GM23248 (cell line): ENCODE measurements around the gene AKNA. TPM values are rescaled to one million over a fixed set of nuclear protein-coding genes. Genes with fewer than 3 reads are reported as not detected.

Source experiments
- DNase-seq: peaks from one replicate; pipeline ENCODE4 v3.0.0-alpha.2; 2015
- H2AFZ ChIP-seq: fragments of 200-600 bp; sonication (generic); 2 replicates; pipeline ENCODE4 v1.6.1; 2016; ENCODE audit warnings: antibody characterized with exemption
- H3F3A ChIP-seq: fragments of 200-600 bp; sonication (generic); 2 replicates; pipeline ENCODE4 v1.6.1; 2016; ENCODE audit warnings: mild to moderate bottlenecking, antibody characterized with exemption, mixed run types; ENCODE audit not compliant: insufficient read depth
- H3K27ac ChIP-seq: fragments of 200-600 bp; sonication (generic); 2 replicates; pipeline ENCODE4 v1.5.1; 2016; ENCODE audit warnings: mild to moderate bottlenecking
- H3K27me3 ChIP-seq: fragments of 200-600 bp; sonication (generic); replicated peaks from 2 replicates; pipeline ENCODE4 v1.6.1; 2016; ENCODE audit warnings: mild to moderate bottlenecking; ENCODE audit not compliant: insufficient read depth
- H3K36me3 ChIP-seq: fragments of 200-600 bp; sonication (generic); 2 replicates; pipeline ENCODE4 v1.6.1; 2016; ENCODE audit warnings: low read depth, mild to moderate bottlenecking
- H3K4me1 ChIP-seq: fragments of 200-600 bp; sonication (generic); 2 replicates; pipeline ENCODE4 v1.6.1; 2016; ENCODE audit warnings: mild to moderate bottlenecking; ENCODE audit not compliant: insufficient read depth
- H3K4me2 ChIP-seq: fragments of 200-600 bp; sonication (generic); one replicate; pipeline ENCODE4 v1.6.1; 2016; ENCODE audit warnings: mild to moderate bottlenecking; ENCODE audit not compliant: unreplicated experiment
- H3K4me3 ChIP-seq: fragments of 200-600 bp; sonication (generic); 2 replicates; pipeline ENCODE4 v1.5.1; 2016; ENCODE audit warnings: mild to moderate bottlenecking
- H3K79me2 ChIP-seq: fragments of 200-600 bp; sonication (generic); 2 replicates; pipeline ENCODE4 v1.6.1; 2016; ENCODE audit warnings: mild to moderate bottlenecking; ENCODE audit not compliant: insufficient read depth
- H3K9ac ChIP-seq: fragments of 200-600 bp; sonication (generic); 2 replicates; pipeline ENCODE4 v1.6.1; 2016; ENCODE audit warnings: mild to moderate bottlenecking
- H3K9me2 ChIP-seq: fragments of 200-600 bp; sonication (generic); 2 replicates; pipeline ENCODE4 v1.6.1; 2016; ENCODE audit warnings: mixed run types, mild to moderate bottlenecking, moderate library complexity; ENCODE audit not compliant: insufficient read depth
- H3K9me3 ChIP-seq: fragments of 200-600 bp; sonication (generic); one replicate; pipeline ENCODE4 v1.6.1; 2017; ENCODE audit warnings: low read depth
- H4K20me1 ChIP-seq: fragments of 200-600 bp; sonication (generic); 2 replicates; pipeline ENCODE4 v1.6.0; 2016; ENCODE audit not compliant: insufficient read depth
- EZH2 ChIP-seq: fragments of 200-600 bp; sonication (generic); IDR thresholded peaks from 2 replicates; pipeline ENCODE4 v1.6.1; 2018; ENCODE audit warnings: antibody characterized with exemption, mild to moderate bottlenecking; ENCODE audit not compliant: insufficient read depth, poor library complexity, severe bottlenecking
- EZH2phosphoT487 ChIP-seq: fragments of 200-600 bp; sonication (generic); IDR thresholded peaks from 2 replicates; pipeline ENCODE4 v1.6.1; 2018; ENCODE audit warnings: antibody characterized with exemption, moderate library complexity, mild to moderate bottlenecking, low read depth; ENCODE audit not compliant: insufficient read depth
- WGBS, 2 experiments: methylation state at CpG; one replicate each; pipeline ENCODE4 v1.1.6; 2015 to 2017; ENCODE audit warnings: low lambda C conversion rate in 2 of 2, low coverage in 1 of 2; ENCODE audit errors: missing lambda C conversion rate in 2 of 2; 5-methylcytosine and 5-hydroxymethylcytosine counted together
- in situ Hi-C: fragments of 300-500 bp; cut with MboI; formaldehyde crosslinking; loops from 2 replicates; pipeline ENCODE4 v1.15.0; 2020
- polyA plus RNA-seq: library from polyadenylated mRNA; unstranded; fragments of >200 nt; fragmentation: Nextera tagmentation; extraction: Ambion mirVana; gene quantifications from 2 replicates; pipeline ENCODE4 v1.2.1, GENCODE V29; 2016
- total RNA-seq: library from RNA; depleted of rRNA; stranded (reverse); fragments of >200 nt; shearing (Covaris generic); gene quantifications from 2 replicates; pipeline ENCODE4 v1.2.3, GENCODE V29; 2014

AKNA gene
- total and polyA plus RNA-seq, 2 experiments from 2014 or later: 1.8 to 6.6 TPM

DNA sequence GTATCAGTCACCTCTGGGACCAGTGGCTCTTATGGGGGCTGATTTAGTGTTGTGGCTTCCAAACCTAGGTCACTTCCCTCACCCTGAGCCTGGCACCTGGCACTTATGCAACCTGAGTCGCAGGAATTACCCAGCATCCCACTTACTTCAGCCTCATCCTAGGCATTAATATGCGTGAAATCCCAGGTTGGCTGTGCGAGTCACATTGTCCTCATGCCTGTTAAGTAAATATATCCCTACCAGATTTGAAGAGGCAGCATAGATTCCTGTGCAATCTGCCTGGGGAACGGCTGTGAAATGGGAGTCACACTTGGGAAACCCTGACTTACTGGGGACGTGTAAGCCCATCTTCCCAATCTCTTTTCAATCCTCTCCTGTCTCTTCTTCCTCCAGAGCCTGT is 42.7 kb upstream of the AKNA start:
- H3K9ac ChIP-seq: no peak overlapping the region
- no peak overlapping the region for H3K4me3 ChIP-seq
- WGBS, 2 experiments: 73 to 74% methylated on average over 5 of the region's 5 CpGs
- no peak overlapping the region for H2AFZ ChIP-seq
- no peaks in the 10 kb centered on the region for H3K9me3 ChIP-seq
- no peaks in the 10 kb centered on the region for H3K79me2 ChIP-seq
- no peaks in the 10 kb centered on the region for H3K4me1 ChIP-seq
- TF ChIP-seq EZH2 (no peak), EZH2phosphoT487 (no peak)
- H4K20me1 ChIP-seq: no peaks in the 10 kb centered on the region
- H3F3A ChIP-seq: no peaks in the 10 kb centered on the region
- no peaks in the 10 kb centered on the region for H3K9me2 ChIP-seq
- no peak for DNase-seq
- no peaks in the 10 kb centered on the region for H3K27me3 ChIP-seq
- in situ Hi-C loops: loop anchor here (10.0 kb wide), 1 partner anchor 224 kb away; the partner anchor contains the start of gene TEX53
- H3K27ac ChIP-seq: no peak overlapping the region
- H3K4me2 ChIP-seq: no peak overlapping the region
- H3K36me3 ChIP-seq: no peaks in the 10 kb centered on the region

DNA sequence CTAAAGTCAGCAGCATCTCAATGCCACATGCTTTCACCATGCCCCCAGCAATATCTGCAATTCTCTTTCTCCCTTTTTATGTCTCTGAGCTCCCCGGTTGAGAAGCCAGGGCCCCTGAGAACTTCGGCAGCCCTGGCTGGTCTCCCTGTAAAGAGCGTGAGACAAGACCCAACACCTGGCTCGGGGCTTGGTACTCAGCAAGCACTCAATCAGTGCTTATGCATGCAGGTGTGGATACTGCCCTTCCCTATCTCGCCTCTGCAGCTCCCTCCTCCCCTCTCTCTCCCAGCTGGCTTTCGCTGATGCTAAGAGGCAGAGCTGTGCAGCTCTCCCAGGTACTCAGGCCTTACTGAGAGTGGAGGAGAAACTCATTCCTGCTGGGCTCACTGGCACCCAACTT is 41.7 kb upstream of the AKNA start:
- no peaks in the 10 kb centered on the region for H4K20me1 ChIP-seq
- H3K4me2 ChIP-seq: no peak overlapping the region
- no peaks in the 10 kb centered on the region for H3K36me3 ChIP-seq
- no peak overlapping the region for H2AFZ ChIP-seq
- 86 to 87% methylated on average over 6 of the region's 6 CpGs for WGBS, 2 experiments
- no peak for DNase-seq
- H3K27ac ChIP-seq: no peak overlapping the region
- no peaks in the 10 kb centered on the region for H3K27me3 ChIP-seq
- H3K4me3 ChIP-seq: no peak overlapping the region
- H3K9me2 ChIP-seq: no peaks in the 10 kb centered on the region
- no peaks in the 10 kb centered on the region for H3F3A ChIP-seq
- in situ Hi-C loops: no loop called here
- no peaks in the 10 kb centered on the region for H3K79me2 ChIP-seq
- no peak overlapping the region for H3K9ac ChIP-seq
- no peaks in the 10 kb centered on the region for H3K9me3 ChIP-seq
- no peaks in the 10 kb centered on the region for H3K4me1 ChIP-seq
- TF ChIP-seq EZH2phosphoT487 (no peak), EZH2 (no peak)

DNA sequence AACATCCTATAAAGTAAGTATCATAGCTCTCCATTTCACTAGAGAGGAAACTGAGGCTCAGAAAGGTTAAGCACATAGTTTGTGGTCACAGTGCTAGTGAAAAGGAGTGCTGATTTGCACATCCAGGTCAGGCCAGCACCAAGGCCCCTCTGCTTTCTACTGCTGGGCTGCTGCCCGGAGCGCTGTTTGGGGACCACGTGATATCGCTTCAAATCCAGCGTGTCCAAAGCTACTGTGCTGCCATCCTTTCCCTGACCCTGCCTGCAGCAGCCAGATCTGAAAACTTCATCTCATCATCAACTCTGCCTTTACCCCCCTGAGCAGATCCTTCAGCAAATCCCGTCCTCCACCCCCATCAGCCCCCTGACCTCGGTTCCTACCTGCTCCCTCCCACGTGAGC is 40.7 kb upstream of the AKNA start:
- no peaks in the 10 kb centered on the region for H3K9me3 ChIP-seq
- TF ChIP-seq EZH2phosphoT487 (no peak), EZH2 (no peak)
- H2AFZ ChIP-seq: no peak overlapping the region
- WGBS, 2 experiments: 80 to 82% methylated on average over 8 of the region's 8 CpGs
- H3K27ac ChIP-seq: no peak overlapping the region
- no peak overlapping the region for H3K4me2 ChIP-seq
- H3K79me2 ChIP-seq: no peaks in the 10 kb centered on the region
- H3K4me1 ChIP-seq: no peaks in the 10 kb centered on the region
- H3K27me3 ChIP-seq: no peaks in the 10 kb centered on the region
- H4K20me1 ChIP-seq: no peaks in the 10 kb centered on the region
- in situ Hi-C loops: no loop called here
- no peaks in the 10 kb centered on the region for H3K9me2 ChIP-seq
- no peak overlapping the region for H3K4me3 ChIP-seq
- no peak overlapping the region for H3K9ac ChIP-seq
- no peak for DNase-seq
- H3K36me3 ChIP-seq: no peaks in the 10 kb centered on the region
- H3F3A ChIP-seq: no peaks in the 10 kb centered on the region

DNA sequence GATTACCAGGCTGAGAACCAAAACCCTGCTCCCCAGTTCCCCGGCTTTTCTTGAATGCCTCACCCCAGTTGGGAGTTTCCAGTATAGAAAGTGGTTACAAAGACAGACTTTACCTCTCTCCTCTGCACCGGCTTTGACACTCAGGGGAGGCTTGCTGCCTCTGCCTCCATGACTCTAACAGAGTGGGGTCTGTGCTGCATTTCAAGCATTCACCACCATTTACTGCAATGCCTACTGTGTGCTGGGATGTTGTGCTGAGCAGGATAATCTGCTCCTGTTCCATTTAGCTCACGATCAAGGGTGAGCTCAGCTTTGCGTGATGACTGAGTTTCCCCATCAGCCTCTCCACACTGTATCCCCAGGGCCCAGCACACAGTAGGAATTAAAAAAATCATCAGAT is 39.9 kb upstream of the AKNA start:
- DNase-seq: no peak
- Histone ChIP-seq H2AFZ (no peak overlapping the region), H3F3A (no peaks in the 10 kb centered on the region), H4K20me1 (no peaks in the 10 kb centered on the region), H3K4me1 (no peaks in the 10 kb centered on the region), H3K4me3 (no peak overlapping the region), H3K27me3 (no peaks in the 10 kb centered on the region), H3K79me2 (no peaks in the 10 kb centered on the region), H3K9me3 (no peaks in the 10 kb centered on the region), H3K9me2 (no peaks in the 10 kb centered on the region), H3K4me2 (no peak overlapping the region), H3K36me3 (no peaks in the 10 kb centered on the region), H3K9ac (no peak overlapping the region), H3K27ac (no peak overlapping the region)
- TF ChIP-seq EZH2 (no peak), EZH2phosphoT487 (no peak)
- in situ Hi-C loops: no loop called here
- WGBS, 2 experiments: 97% methylated on average over 4 of the region's 4 CpGs
